OCI-LY1 (cell line): ENCODE data around the gene D2HGDH.

Source experiments
- EZH2 ChIP-seq: fragments of 200-600 bp; sonication (generic), shearing (Covaris generic); IDR thresholded peaks from 2 replicates; pipeline ENCODE4 v1.8.0; 2017; ENCODE audit warnings: borderline replicate concordance, mixed run types, mild to moderate bottlenecking, antibody characterized with exemption, low read length, moderate library complexity, mixed read lengths
- TF ChIP-seq, protein P1 (sequence below): fragments of 200-600 bp; sonication (generic), shearing (Covaris generic); IDR thresholded peaks from 2 replicates; pipeline ENCODE4 v1.5.1; 2017; ENCODE audit warnings: mild to moderate bottlenecking, antibody characterized with exemption, low read length, moderate library complexity, mixed read lengths

DNA sequence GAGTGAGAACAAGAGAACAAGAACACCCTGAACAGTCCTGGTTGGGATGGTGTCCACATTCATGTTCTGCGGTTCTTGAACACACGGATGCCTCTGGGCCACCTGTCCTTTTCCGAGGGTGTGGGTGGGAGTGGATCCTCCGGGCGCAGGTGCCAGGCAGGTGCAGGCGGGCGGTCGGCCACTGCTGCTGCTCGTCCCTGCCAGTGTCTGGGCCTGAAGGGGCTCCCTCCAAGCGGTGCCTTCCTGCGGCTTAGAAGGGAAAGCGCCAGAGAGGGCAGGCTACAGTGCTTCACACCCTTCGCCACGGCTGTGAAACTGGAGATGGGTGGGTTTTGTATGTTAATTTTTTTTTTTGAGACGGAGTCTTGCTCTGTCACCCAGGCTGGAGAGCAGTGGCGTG, 8.0 kb upstream of the D2HGDH start:
- TF ChIP-seq, protein P1, sequence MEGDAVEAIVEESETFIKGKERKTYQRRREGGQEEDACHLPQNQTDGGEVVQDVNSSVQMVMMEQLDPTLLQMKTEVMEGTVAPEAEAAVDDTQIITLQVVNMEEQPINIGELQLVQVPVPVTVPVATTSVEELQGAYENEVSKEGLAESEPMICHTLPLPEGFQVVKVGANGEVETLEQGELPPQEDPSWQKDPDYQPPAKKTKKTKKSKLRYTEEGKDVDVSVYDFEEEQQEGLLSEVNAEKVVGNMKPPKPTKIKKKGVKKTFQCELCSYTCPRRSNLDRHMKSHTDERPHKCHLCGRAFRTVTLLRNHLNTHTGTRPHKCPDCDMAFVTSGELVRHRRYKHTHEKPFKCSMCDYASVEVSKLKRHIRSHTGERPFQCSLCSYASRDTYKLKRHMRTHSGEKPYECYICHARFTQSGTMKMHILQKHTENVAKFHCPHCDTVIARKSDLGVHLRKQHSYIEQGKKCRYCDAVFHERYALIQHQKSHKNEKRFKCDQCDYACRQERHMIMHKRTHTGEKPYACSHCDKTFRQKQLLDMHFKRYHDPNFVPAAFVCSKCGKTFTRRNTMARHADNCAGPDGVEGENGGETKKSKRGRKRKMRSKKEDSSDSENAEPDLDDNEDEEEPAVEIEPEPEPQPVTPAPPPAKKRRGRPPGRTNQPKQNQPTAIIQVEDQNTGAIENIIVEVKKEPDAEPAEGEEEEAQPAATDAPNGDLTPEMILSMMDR: no peak
- no peak for TF ChIP-seq EZH2
